A549 (cell line): Measurements from ENCODE around the gene NAT8L.

Experiments
- RAD21 ChIP-seq, 2 experiments: fragments of >200 bp in 1 of 2; sonication (Bioruptor Twin) in 1 of 2; formaldehyde crosslinking in 1 of 2; IDR thresholded peaks in 1 of 2; conservative IDR thresholded peaks in 1 of 2; 2 replicates in 1 of 2; 3 replicates in 1 of 2; pipeline ENCODE4 v1.6.1; 2012 to 2018; ENCODE audit warnings: inconsistent platforms in 1 of 2
- TF ChIP-seq, protein P1 (sequence below): fragments of >200 bp; sonication (Bioruptor Twin); formaldehyde crosslinking; IDR thresholded peaks from 3 replicates; pipeline ENCODE4 v1.5.1; 2016

DNA sequence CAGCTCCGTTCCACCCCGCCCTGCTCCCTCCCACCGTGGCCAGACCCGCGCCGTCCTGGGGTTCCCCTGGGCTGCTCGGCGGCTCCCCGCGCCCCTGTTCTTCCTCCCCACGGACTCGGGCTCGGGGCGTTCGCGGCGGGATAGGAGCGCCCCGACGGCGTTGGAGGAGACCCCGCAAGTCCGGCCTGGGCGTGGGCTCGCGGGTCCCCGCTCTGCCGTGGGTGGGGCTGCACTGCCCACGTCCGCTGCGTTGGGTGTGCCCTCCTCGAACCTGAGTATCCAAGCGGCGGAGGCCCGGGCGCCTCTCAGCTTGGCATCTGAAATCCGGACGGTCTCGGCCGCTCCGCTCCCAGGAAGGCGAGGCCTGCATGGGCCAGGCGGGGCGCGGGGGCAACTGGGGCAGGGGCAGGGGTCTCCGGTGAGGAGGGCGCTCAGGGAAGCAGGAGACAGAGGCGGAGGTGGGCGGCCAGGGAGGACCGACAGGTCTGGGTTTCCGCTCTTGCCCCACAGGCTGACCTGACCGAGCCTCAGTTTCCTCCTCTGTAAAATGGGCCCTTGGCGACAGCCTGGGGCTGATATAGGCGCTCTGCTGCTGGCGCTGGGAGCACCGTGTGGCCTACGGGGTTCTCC, 12.0 kb upstream of the NAT8L start:
- TF ChIP-seq, protein P1, sequence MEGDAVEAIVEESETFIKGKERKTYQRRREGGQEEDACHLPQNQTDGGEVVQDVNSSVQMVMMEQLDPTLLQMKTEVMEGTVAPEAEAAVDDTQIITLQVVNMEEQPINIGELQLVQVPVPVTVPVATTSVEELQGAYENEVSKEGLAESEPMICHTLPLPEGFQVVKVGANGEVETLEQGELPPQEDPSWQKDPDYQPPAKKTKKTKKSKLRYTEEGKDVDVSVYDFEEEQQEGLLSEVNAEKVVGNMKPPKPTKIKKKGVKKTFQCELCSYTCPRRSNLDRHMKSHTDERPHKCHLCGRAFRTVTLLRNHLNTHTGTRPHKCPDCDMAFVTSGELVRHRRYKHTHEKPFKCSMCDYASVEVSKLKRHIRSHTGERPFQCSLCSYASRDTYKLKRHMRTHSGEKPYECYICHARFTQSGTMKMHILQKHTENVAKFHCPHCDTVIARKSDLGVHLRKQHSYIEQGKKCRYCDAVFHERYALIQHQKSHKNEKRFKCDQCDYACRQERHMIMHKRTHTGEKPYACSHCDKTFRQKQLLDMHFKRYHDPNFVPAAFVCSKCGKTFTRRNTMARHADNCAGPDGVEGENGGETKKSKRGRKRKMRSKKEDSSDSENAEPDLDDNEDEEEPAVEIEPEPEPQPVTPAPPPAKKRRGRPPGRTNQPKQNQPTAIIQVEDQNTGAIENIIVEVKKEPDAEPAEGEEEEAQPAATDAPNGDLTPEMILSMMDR, result no peak
- no peak for TF ChIP-seq RAD21 (conservative IDR thresholded peaks at IDR 0.05 in 1 of 2, IDR thresholded peaks at IDR 0.05 in 1 of 2)
